Psoas muscle (tissue), 8 donors: Measurements from ENCODE around the gene ADAMTS5. TPM values are rescaled to one million over a fixed set of nuclear protein-coding genes. Genes with fewer than 3 reads are reported as not detected.

ENCODE experiments used
- ATAC-seq, 4 donors: fragments of 200-7000 bp; cut with Tn5 transposase; one replicate each; pipeline ENCODE4 v1.9.1; 2020; ENCODE audit warnings: moderate library complexity in 3 of 4, mild to moderate bottlenecking in 2 of 4
- DNase-seq, 2 donors: peaks; one replicate each; pipeline ENCODE4 v3.0.0-alpha.2; 2020
- H3K27ac ChIP-seq: fragments of 200-600 bp; one replicate; pipeline ENCODE4 v1.8.0; 2022
- H3K27me3 ChIP-seq, 3 donors: fragments of 200-600 bp in 1 of 3; one replicate each; pipeline versions ENCODE4 v1.6.1 to v1.8.0; 2013 to 2022; ENCODE audit warnings: low read length in 2 of 3, mild to moderate bottlenecking in 2 of 3, moderate library complexity in 1 of 3; ENCODE audit not compliant: insufficient read depth in 3 of 3
- H3K36me3 ChIP-seq, 2 donors: fragments of 200-600 bp in 1 of 2; one replicate each; pipeline versions ENCODE4 v1.6.1 to v1.8.0; 2013 to 2022; ENCODE audit warnings: low read depth in 1 of 2, mild to moderate bottlenecking in 1 of 2, moderate library complexity in 1 of 2; ENCODE audit not compliant: insufficient read depth in 1 of 2
- H3K4me1 ChIP-seq: fragments of 200-600 bp; one replicate; pipeline ENCODE4 v1.8.0; 2022
- H3K4me3 ChIP-seq: fragments of 200-600 bp; one replicate; pipeline ENCODE4 v1.8.0; 2022; ENCODE audit warnings: mild to moderate bottlenecking
- H3K9me3 ChIP-seq: fragments of 200-600 bp; one replicate; pipeline ENCODE4 v1.8.0; 2022
- CTCF ChIP-seq: fragments of 200-600 bp; IDR thresholded peaks from one replicate; pipeline ENCODE4 v1.8.0; 2022; ENCODE audit warnings: antibody characterized with exemption
- WGBS, 3 donors: extraction: QIAGEN DNeasy Blood & Tissue Kit; methylation state at CpG; one replicate each; pipeline versions ENCODE4 v1.1.6 to v1.1.7; 2013; 5-methylcytosine and 5-hydroxymethylcytosine counted together
- intact Hi-C, 2 donors: fragments of 100-400 bp; cut with DNase I; formaldehyde crosslinking; loops; one replicate each; pipeline versions ENCODE4 v1.11.0 to v1.14.2; 2022
- polyA plus RNA-seq, 3 donors: library from polyadenylated mRNA; stranded (reverse); fragments of 200-250 nt; gene quantifications; one replicate each; pipeline ENCODE4 v1.2.3, GENCODE V29; 2013
- total RNA-seq, 4 donors: library from RNA; stranded (reverse); fragmentation: NEBNext Ultra II Directional in 2 of 4; extraction: Animal tissue kit (Norgen Biotek cat#: 25700) in 2 of 4; gene quantifications; one replicate each; pipeline versions ENCODE4 v1.2.1 to v1.2.4, GENCODE V29; 2021 to 2023
- donor health status: healthy with polysubstance abuse.
- donor health status: DM: no; HTN: no; CAD: no; lungs with moderate emphysema.
- donor health status: Bipolar disorder and iron deficiency.
- donor health status: healthy.
- donor health status: DM: yes; HTN: yes; CAD: no.
- donor health status: DM: no; HTN: no; CAD: no.
- donor health status: DM: no; HTN: no; CAD: no.
- donor health status: DM: yes; HTN: yes; CAD: no.

The ADAMTS5 gene
- total and polyA plus RNA-seq, 7 donors: 0.60 to 4.3 (median 2.5) TPM

GRCh38 chr21:26939601-26940111 is 27.2 kb downstream of the ADAMTS5 start:
- H3K27ac ChIP-seq: no peak overlapping the region
- 31 to 41% (median 35%) methylated on average over 2 of the region's 2 CpGs for WGBS, 3 donors
- DNase-seq (peak in 1 of 2 donors; percentile 25), ATAC-seq (no peak)
- no peak overlapping the region for H3K4me3 ChIP-seq
- no peaks in the 10 kb centered on the region for H3K36me3 ChIP-seq
- intact Hi-C loops: no loop called here
- no peak for TF ChIP-seq CTCF
- H3K9me3 ChIP-seq: no peaks in the 10 kb centered on the region
- no peaks in the 10 kb centered on the region for H3K4me1 ChIP-seq
- no peaks in the 10 kb centered on the region for H3K27me3 ChIP-seq

- Histone ChIP-seq H3K27ac (no peak overlapping the region), H3K36me3 (no peaks in the 10 kb centered on the region), H3K9me3 (no peaks in the 10 kb centered on the region), H3K4me3 (no peak overlapping the region), H3K4me1 (no peaks in the 10 kb centered on the region), H3K27me3 (no peaks in the 10 kb centered on the region)
- intact Hi-C loops: no loop called here
- ATAC-seq (no peak), DNase-seq (no peak)
- no peak for TF ChIP-seq CTCF
- 66 to 88% (median 67%) methylated on average over 5 of the region's 5 CpGs for WGBS, 3 donors
Measured at GRCh38 chr21:26936641-26937040, 30.2 kb downstream of the ADAMTS5 start.

GRCh38 chr21:26935977-26936376 is 30.9 kb downstream of the ADAMTS5 start:
- intact Hi-C loops: no loop called here
- Histone ChIP-seq H3K9me3 (no peaks in the 10 kb centered on the region), H3K4me3 (no peak overlapping the region), H3K4me1 (no peaks in the 10 kb centered on the region), H3K27ac (no peak overlapping the region), H3K27me3 (no peaks in the 10 kb centered on the region), H3K36me3 (no peaks in the 10 kb centered on the region)
- no peak for TF ChIP-seq CTCF
- DNase-seq: no peak
- no peak for ATAC-seq

- no peak for ATAC-seq
- Histone ChIP-seq H3K36me3 (no peaks in the 10 kb centered on the region), H3K4me3 (no peak overlapping the region), H3K9me3 (no peaks in the 10 kb centered on the region), H3K27ac (no peak overlapping the region), H3K4me1 (no peaks in the 10 kb centered on the region), H3K27me3 (no peaks in the 10 kb centered on the region)
- no peak for DNase-seq
- TF ChIP-seq CTCF: no peak
- intact Hi-C loops: no loop called here
- WGBS, 3 donors: 94 to 97% (median 96%) methylated on average over 11 of the region's 11 CpGs
Measured at GRCh38 chr21:26934383-26934782, 32.5 kb downstream of the ADAMTS5 start.

GRCh38 chr21:26933448-26933847 is 33.4 kb downstream of the ADAMTS5 start:
- DNase-seq: no peak
- no peak for TF ChIP-seq CTCF
- H3K4me3 ChIP-seq: no peak overlapping the region
- H3K4me1 ChIP-seq: no peaks in the 10 kb centered on the region
- no peak for ATAC-seq
- intact Hi-C loops: no loop called here
- H3K27me3 ChIP-seq: no peaks in the 10 kb centered on the region
- no peaks in the 10 kb centered on the region for H3K36me3 ChIP-seq
- H3K9me3 ChIP-seq: no peaks in the 10 kb centered on the region
- 42 to 48% (median 44%) methylated on average over 4 of the region's 4 CpGs for WGBS, 3 donors
- H3K27ac ChIP-seq: no peak overlapping the region
